CD4-positive, alpha-beta T cell treated with Interleukin-12 subunit alpha and Interleukin-12 subunit beta, for 1 hour (primary cell): Measurements from ENCODE around the gene UBE2G2.
A peak's percentile ranks its signal among the peaks of the same experiment; 100 is the strongest.
"Not testable (repeated sequence)": the region's sequence is repeated elsewhere in the genome, so short reads cannot be mapped to it uniquely, and the experiment has no call there.

Experiments
- DNase-seq: peaks from one replicate; pipeline ENCODE4 v3.0.0-alpha.2; 2020

UBE2G2 gene

GRCh38 chr21:44835647-44835973, 34.0 kb upstream of the UBE2G2 start:
- no peak for DNase-seq

GRCh38 chr21:44834951-44835646, 33.5 kb upstream of the UBE2G2 start:
- DNase-seq, result no peak

GRCh38 chr21:44834231-44834950, 32.8 kb upstream of the UBE2G2 start:
- no peak for DNase-seq

- DNase-seq, result no peak
Measured at GRCh38 chr21:44833663-44834062, 32.0 kb upstream of the UBE2G2 start.

- DNase-seq, result not testable (repeated sequence)
Measured at GRCh38 chr21:44832516-44833255, 31.1 kb upstream of the UBE2G2 start.

DNA sequence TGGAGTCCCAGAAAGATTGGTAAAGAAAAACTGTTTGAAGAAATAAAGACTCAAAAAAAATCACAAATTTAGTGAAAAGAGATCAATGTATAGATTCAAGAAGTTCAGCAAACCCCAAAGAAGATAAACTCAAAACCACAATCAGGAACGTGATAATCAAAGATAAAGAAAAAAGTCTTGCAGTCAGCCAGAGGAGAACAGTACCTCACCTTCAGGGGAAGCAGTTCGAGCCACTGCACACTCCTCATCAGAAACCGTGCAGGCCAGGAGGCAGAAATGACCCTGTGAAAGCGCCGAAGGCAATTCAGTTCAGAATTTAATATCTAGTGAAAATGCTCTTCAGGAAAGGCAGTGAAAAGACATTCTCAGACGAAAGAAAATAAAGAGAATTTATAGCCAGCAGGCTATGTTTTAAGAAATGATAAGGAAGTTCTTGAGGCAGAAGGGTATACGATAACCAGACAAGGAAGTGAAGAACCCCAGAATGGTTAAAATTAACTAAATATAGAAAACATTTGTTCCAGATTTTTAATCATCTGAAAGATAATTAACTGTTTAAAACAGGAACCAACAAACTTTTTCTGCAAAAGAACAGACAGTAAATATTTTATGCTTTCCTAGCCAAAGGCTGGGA, 29.7 kb upstream of the UBE2G2 start:
- no peak for DNase-seq

DNA sequence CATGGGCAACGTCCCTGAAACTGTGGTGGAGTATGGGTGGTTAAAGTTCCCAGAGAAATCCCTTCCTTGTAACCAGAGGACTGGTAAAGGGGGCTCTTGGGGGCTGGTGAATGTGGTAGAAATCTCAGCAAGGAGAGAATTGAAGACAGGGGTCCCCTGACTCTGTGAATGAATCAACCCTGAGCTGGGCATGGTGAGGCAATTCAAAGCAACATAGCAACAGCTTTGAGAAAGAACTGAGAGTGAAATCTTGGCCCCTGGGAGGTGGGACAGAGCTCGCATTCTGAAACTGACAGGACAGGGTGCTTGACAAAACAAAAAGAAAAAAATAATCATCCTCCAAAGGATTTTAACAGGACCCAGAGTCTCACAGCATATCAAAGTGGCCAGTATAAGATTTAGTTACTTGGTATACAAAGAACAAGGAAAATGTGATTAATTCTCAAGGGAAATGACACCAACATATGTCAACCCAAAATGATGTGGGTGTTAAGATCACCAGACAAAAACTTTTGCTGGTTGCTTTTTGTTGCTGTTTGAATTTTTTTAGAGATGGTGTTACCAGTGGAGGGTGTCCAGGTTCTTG, 28.0 kb upstream of the UBE2G2 start:
- DNase-seq, result no peak

DNA sequence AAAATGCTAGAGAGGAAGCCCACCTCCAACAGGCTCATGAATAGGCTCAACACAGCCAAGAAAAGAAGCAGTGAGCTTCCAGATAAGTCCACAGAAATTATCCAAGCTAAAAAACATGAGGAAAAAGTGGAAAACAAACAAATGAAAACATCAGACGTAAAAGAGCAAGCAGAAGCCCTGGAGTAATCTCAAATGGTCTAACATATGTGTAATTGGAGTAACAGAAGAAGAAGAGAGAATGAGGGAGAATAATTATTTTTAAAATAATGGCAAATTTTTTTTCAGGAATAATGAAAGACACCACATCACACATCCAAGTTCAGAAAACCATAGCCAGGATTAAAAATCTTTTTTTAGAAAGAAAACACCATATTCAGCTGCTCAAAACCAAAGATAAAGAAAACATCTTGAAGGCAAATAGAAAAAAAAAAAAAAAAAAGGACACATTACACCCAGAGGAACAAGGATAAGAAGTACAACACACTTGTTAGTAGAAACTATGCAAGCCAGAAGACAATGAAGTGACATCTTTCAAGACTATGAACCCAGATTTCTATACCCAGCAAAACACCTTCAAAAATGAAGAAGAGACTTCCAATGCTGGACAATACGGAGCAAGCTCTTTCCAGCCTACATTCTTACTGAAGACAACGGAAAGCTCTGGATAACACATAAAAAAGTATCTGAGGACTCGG, 26.9 kb upstream of the UBE2G2 start:
- DNase-seq, result no peak

DNA sequence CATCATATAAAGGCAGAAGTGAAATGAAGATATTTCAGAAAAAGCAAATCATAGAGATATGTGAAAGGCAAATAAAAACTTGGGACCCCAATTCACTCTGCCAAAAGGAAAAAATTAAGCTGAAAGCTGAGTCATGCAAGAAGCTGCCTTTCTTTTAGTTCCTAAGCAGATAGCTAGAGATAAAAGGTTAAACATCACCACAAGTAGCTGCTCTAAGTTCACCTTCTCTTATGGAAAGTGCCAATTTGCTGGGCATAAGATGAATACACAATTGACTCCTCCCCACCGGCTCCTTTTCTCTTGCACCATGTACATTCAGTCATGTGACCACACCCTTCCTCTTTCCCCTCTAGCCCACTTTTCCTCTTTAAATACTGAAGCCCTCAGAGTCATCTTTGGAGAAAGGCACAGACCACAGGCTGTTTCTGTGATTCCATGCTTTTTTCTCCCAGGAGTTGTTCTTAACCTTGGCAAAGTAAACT, 21.6 kb upstream of the UBE2G2 start:
- DNase-seq, result no peak

GRCh38 chr21:44822484-44823178, 21.0 kb upstream of the UBE2G2 start:
- no peak for DNase-seq

DNA sequence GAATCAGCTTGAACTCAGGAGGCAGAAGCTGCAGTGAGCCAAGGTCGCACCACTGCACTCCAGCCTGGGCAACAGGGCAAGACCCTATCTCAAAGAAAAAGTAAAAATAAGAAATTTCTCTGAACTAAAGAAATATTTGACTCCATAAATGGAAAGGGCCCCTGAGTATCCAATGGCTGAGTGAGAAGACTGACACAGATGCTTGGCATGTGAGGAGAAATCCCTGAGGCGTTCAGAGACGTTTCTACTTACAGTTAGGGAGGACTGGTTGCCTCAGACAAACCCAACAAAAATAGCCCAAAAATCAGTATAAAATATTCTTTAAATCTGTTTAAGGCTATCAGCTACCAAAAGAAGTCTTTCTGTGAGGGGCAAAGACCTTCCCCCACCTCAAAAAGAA, 19.2 kb upstream of the UBE2G2 start:
- no peak for DNase-seq

GRCh38 chr21:44819283-44820243, 17.9 kb upstream of the UBE2G2 start:
- no peak for DNase-seq

DNA sequence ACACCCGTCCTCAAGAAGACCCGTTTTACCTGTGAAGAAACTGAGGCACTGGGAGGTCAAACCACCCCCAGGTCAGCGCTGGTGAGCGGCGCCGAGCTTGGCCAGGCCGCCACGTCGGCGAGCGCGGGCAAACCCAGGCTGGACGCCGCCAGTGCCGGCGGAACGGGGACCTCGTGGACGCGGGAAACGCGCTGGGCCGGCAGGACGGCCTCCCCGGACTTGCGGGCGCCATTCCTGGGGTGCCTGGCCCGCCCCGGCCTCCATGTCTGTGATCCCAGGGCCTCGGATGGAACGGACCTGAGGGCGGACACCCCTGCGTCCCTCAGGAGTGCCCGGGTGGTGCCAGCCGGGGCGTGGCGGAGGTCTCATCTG, 17.0 kb upstream of the UBE2G2 start:
- no peak for DNase-seq

GRCh38 chr21:44817914-44818639, 16.5 kb upstream of the UBE2G2 start, which contains the start of gene SUMO3:
SUMO3 (minus strand) TSS chr21:44818062; CDS start chr21:44817968, 94 bp downstream.
- peak; percentile 92 for DNase-seq

GRCh38 chr21:44817506-44817880, 15.9 kb upstream of the UBE2G2 start:
- peak; percentile 94 for DNase-seq

GRCh38 chr21:44816761-44817505, 15.3 kb upstream of the UBE2G2 start:
- no peak for DNase-seq

DNA sequence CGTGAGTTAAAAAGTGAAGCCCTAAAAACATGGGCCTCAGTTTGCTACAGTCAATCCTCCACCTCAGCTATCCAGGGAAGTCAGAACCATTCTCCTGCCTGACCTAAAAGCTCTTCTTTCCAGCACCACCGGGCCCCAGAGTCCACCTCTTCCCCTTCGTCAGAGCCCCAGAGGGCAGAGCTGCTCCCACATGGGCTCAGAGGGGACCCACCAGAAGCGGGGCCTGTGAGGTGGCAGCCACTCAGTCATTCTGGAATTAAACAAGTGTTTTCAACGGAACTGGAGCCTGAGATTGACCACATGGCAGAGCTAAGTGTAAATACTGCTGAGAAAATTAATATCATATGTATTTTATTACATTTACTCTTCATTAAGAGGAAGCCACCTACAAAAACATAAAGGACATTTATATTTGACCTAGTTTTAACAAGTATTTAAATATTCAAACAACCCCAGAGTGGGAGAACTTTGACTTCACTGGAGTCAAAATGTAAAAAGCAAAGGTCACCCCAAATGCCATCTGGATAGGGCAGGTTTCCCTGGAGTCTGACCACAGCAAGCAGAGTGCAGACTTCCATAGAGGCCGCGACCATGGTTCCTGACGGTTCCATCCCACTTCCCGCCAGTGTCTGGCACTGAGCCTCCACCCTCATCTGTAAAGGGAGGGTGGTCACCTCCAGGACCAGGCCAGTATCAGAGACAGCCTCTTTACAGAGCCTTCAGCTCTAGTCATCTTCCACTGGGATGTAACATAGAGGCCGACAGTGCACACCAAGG, 14.4 kb upstream of the UBE2G2 start:
- DNase-seq, result no peak

DNA sequence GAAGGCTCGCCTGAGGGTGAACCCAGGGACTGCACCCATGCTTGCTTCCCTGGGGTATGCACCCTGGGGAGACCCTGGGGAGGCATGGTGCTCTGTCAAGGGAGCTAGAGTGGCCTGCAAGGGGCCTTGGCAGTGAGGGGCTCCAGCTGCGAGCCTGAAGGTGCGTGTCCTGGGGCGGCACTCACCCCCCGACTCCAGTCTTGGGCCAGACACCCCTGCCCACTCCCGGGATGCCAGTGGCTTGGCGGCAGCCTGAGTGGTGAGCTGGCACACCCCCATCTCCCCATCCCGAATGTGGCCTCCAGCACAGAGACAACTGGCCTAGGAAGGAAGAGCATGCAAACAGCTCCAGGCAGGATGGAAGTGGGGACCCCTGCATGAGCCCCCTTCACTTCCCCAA, 13.6 kb upstream of the UBE2G2 start:
- no peak for DNase-seq
